ENCODE data around the gene BLOC1S1.

BLOC1S1 gene

DNA sequence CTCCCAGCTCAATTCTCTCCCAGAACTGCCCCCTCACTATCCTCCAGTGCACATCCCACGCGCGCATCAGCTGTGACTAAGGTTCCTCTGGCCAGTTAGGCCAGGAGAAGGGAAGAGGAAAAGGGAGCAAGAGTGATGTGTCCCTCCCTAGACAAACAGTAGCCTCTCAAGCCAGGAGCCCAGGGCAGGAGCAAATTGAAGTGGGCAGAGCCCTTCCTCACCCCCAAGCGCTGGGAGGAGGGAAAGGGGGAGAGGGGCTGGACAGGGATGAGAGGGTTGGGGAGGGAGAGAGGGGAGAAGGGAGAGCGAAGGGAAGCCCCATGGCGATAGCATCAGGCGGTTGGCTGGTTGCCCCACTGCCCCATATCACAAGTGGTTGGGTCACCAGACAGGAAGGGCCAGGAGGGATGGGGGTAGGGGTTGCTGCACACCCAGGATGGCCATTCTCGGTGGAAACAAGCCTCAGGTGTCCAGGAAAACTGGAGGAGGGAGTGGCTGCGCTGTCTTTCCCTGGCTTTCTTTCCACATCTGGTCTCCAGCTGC lies 11.9 kb downstream of the BLOC1S1 start:
- peak overlapping the region; percentile 70 for H3K4me3 ChIP-seq (replicated peaks; ENCODE audit: low read depth, low read length)
- TF ChIP-seq, protein P1, sequence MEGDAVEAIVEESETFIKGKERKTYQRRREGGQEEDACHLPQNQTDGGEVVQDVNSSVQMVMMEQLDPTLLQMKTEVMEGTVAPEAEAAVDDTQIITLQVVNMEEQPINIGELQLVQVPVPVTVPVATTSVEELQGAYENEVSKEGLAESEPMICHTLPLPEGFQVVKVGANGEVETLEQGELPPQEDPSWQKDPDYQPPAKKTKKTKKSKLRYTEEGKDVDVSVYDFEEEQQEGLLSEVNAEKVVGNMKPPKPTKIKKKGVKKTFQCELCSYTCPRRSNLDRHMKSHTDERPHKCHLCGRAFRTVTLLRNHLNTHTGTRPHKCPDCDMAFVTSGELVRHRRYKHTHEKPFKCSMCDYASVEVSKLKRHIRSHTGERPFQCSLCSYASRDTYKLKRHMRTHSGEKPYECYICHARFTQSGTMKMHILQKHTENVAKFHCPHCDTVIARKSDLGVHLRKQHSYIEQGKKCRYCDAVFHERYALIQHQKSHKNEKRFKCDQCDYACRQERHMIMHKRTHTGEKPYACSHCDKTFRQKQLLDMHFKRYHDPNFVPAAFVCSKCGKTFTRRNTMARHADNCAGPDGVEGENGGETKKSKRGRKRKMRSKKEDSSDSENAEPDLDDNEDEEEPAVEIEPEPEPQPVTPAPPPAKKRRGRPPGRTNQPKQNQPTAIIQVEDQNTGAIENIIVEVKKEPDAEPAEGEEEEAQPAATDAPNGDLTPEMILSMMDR (IDR thresholded peaks at IDR 0.05; ENCODE audit: low read depth, low read length, missing control alignments): no peak
- DNase-seq (ENCODE audit: extremely low read depth, low read depth): no peak

DNA sequence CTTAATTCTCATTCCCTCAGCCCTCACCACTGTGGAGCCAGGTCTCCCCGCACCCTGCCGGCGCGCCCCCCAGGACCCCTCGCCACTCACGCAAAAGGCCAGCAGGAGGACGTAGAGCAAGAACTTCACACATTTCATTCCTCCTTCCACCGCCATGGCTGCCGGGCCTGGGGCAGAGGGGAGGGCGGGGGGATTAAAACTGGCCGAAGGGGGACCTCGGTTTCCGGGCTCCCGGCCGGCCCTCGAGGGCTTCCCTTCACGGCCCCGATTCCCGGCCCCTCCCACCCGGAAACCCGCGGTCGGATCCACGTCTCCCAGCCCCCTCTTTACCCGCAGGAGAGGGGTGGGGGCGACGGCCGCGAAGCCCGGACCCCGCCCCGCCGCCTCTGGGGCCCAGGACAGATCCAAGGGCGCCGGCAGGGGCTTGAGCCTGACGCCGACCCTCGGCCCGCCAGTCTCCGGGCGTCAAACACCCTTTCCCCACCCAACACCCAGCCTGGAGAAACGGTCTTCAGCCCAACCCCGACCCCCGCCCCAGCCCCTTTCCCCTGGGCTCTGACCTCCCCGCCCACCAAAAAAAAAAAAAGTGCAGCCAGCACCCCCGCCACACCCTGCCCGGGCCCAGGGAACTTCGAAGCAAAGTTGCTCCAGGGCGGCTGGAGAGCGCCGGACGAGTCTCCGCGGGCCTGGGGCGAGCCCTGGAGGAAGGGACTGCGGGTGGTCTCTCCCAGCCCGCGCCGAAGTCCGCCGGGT lies 12.5 kb downstream of the BLOC1S1 start:
- peak overlapping the region; percentile 70 for H3K4me3 ChIP-seq (replicated peaks; ENCODE audit: low read depth, low read length)
- DNase-seq (ENCODE audit: extremely low read depth, low read depth): no peak
- TF ChIP-seq, protein P1 (IDR thresholded peaks at IDR 0.05; ENCODE audit: low read depth, low read length, missing control alignments): no peak

DNA sequence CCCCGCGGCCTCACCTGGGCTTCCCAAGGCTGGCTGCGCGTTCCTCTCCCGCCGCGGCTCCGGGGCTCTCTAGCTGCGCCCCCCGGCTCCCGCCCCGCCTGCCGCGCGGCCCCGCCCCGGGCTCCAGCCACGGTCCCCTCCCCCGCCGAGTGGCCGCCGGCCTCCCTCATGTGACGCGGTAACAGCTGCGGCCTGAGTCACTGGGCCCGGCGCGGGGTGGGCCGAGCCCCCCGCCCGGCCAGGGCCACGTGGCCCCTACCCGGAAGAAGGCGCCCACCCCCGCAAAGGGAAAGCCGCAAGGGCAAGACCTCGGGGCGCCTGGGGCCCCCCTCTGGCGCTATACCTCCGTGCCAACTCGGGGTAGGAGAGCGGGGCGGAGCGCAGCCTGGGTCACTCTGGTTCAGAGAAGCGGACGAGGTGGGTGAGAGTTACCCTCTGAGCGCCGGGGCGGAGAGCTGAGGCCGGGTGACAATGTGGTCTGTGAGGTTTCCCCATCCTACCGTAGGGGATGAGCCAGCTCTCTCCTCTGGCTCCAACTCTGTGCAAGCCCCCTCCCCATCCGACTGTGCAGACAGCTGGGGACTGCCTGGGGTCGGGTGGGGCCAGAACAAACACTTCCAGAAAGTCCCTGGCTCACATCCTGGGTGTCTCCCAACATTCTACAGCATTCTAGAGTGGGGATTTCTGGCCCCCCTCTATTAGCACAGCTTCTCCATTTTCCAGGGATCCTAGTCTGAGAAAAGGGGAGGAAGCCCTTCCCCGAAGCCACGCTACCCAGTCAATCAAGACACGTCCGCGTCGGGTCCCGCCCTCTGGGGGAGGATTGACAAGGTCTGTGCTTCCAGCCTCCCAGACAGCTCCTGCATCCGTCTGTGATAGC lies 13.3 kb downstream of the BLOC1S1 start, which contains the start of gene CD63:
Gene CD63, minus strand, starts transcription at position 71 of the 880 bp plus-strand sequence. CDS start 668 bp downstream, outside the sequence.
- TF ChIP-seq, protein P1 (IDR thresholded peaks at IDR 0.05; ENCODE audit: low read depth, low read length, missing control alignments): no peak
- peak within 1 kb of the TSS; percentile 70 for H3K4me3 ChIP-seq (replicated peaks; ENCODE audit: low read depth, low read length)
- DNase-seq (ENCODE audit: extremely low read depth, low read depth): peak; percentile 69

DNA sequence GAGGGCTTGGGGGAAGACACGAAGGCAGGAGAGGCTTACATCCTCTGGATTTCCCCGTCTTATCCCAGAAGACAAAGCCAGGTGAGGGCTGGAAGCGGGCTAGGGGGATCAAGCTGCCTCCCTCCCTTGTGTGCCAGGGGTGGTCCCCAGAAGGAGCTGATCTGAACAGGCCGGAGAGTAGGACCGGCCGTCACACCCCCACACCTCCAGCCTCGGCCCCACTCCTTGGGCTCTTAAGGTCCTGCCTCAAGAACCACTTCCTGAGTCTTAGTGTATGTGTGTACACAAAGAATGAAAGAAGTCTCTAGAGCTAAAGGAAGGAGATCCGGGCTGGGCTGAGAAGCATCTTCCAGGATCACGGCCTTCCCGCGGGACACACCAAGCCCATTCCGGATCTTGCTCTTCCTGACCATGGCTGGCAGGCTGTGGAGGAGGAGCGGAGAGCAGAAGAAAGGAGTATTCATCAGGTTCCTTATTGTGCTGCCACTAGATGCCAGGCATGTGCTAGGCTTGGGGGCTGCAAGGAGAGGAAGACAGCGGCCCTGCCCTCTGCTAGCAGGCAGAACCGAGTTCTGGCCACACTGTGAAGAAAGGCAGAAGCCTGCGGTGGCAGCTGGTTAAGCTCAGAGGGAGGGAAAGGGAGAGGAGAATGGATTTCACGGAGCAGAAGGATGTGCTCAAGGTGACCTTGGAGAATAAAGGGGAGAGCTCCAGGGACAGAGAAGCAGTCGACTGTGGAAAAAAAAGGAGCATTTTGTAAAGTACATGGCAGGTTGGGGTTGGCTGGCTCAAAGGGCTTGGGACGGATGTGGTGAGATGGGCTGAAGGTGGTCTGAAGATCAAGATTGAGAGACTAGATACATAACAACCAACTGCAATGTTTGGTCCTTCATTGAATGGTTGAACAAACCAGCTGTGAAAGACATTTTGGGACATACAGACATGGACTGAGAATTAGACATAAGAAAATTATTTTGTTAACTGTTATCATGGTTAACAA lies 14.3 kb downstream of the BLOC1S1 start:
- no peak for DNase-seq (ENCODE audit: extremely low read depth, low read depth)
- TF ChIP-seq, protein P1 (IDR thresholded peaks at IDR 0.05; ENCODE audit: low read depth, low read length, missing control alignments): no peak
- peak overlapping the region; percentile 70 for H3K4me3 ChIP-seq (replicated peaks; ENCODE audit: low read depth, low read length)

DNA sequence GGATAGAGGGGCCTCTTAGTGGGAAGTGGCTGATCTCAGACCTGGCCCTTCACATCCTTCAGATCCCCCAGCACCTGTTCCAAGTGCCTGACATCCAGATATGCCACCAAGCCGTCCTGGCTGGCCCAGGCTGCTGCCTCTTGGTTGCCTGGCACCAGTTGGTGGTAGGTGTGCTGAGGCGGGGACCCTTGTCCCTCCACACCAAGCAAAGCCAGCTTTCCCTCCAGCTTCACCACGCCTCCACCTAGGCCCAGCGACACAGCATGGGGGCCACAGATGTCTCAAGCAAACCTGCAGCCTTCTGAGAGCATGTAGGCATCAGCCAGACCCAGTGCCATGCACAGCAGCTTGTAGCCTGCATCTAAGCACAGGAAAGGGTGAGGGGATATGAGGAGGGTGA lies 16.4 kb downstream of the BLOC1S1 start:
- no peak for DNase-seq (ENCODE audit: extremely low read depth, low read depth)
- TF ChIP-seq, protein P1 (IDR thresholded peaks at IDR 0.05; ENCODE audit: low read depth, low read length, missing control alignments): no peak
- no peak overlapping the region for H3K4me3 ChIP-seq (replicated peaks; ENCODE audit: low read depth, low read length)

Data from HFF-Myc (cell line).